HepG2 (cell line): ENCODE data around the gene DMAC2L.

Experiments
- EP300 ChIP-seq, 3 experiments: sonication (generic) in 1 of 3; formaldehyde crosslinking in 1 of 3; IDR thresholded peaks; 2 replicates each; pipeline versions ENCODE4 v1.5.1 to v1.6.1; 2011 to 2020; ENCODE audit warnings: low read depth in 2 of 3, low read length in 2 of 3, borderline replicate concordance in 1 of 3, improper control_type of control experiment in 1 of 3, mild to moderate bottlenecking in 1 of 3, missing genetic modification reagents in 1 of 3, moderate library complexity in 1 of 3
- HMGXB3 ChIP-seq: sonication (generic); formaldehyde crosslinking; IDR thresholded peaks from 2 replicates; pipeline ENCODE4 v1.4.0; 2020; ENCODE audit warnings: missing genetic modification reagents, borderline replicate concordance
- ONECUT2 ChIP-seq: sonication (generic); formaldehyde crosslinking; IDR thresholded peaks from 2 replicates; pipeline ENCODE4 v1.4.0; 2020; ENCODE audit warnings: missing genetic modification reagents
- TFE3 ChIP-seq: IDR thresholded peaks from 2 replicates; pipeline ENCODE4 v1.6.1; 2016
- ZC3H13 ChIP-seq: sonication (generic); formaldehyde crosslinking; IDR thresholded peaks from 2 replicates; pipeline ENCODE4 v1.8.1; 2023; ENCODE audit warnings: mild to moderate bottlenecking, missing genetic modification reagents, moderate library complexity

- no peak for TF ChIP-seq EP300 (IDR thresholded peaks at IDR 0.05; ENCODE audit: low read depth in 2 of 2, low read length in 2 of 2)
- TF ChIP-seq EP300 (CRISPR knock-in tag; IDR thresholded peaks at IDR 0.05; ENCODE audit: borderline replicate concordance) = no peak
- TF ChIP-seq HMGXB3 (CRISPR knock-in tag) = no peak
- no peak for TF ChIP-seq TFE3 (CRISPR knock-in tag)
- TF ChIP-seq ONECUT2 = no peak
- no peak for TF ChIP-seq ZC3H13 (CRISPR knock-in tag)
Measured at GRCh38 chr14:50350975-50351374, 38.9 kb downstream of the DMAC2L start.
